IPS-15b (cell line): ENCODE results near the gene PEX14.

Experiments used
- H3K27me3 ChIP-seq: one replicate; pipeline ENCODE4 v1.6.1; 2013; ENCODE audit warnings: low read length; ENCODE audit not compliant: control insufficient read depth, insufficient read depth
- H3K36me3 ChIP-seq: one replicate; pipeline ENCODE4 v1.6.1; 2013; ENCODE audit warnings: low read length; ENCODE audit not compliant: control insufficient read depth, insufficient read depth
- H3K4me1 ChIP-seq: one replicate; pipeline ENCODE4 v1.6.1; 2013; ENCODE audit warnings: mild to moderate bottlenecking, low read length; ENCODE audit not compliant: control insufficient read depth, insufficient read depth
- H3K4me3 ChIP-seq: one replicate; pipeline ENCODE4 v1.5.1; 2013; ENCODE audit warnings: low read depth, low read length
- H3K9ac ChIP-seq: one replicate; pipeline ENCODE4 v1.6.1; 2013; ENCODE audit warnings: low read depth, mild to moderate bottlenecking, low read length
- H3K9me3 ChIP-seq: one replicate; pipeline ENCODE4 v1.6.1; 2013; ENCODE audit warnings: mild to moderate bottlenecking, low read length; ENCODE audit not compliant: control insufficient read depth, insufficient read depth

The PEX14 gene

DNA sequence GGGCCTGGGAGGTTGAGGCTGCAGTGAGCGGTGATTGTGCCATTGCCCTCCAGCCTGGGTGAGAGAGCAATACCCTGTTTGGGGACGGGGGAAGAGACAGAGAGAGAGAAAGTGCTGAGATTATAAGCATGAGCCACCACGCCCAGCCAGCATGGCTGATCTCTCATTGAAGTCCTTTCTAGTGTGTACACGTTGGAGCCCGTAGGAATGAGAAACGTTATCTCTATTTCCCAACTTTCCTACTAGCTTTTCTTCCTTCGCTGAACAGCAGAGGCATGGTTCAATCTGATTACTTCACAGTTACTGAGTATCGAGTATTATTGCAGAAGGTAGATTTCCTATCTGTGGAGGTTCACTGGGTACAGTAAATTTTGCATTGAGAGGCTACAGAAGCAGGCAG, 4.5 kb downstream of the PEX14 start:
- H3K9me3 ChIP-seq, result no peaks in the 10 kb centered on the region
- H3K4me3 ChIP-seq, result no peak overlapping the region
- H3K4me1 ChIP-seq, result no peaks in the 10 kb centered on the region
- no peak overlapping the region for H3K9ac ChIP-seq
- no peaks in the 10 kb centered on the region for H3K27me3 ChIP-seq
- H3K36me3 ChIP-seq, result no peaks in the 10 kb centered on the region

DNA sequence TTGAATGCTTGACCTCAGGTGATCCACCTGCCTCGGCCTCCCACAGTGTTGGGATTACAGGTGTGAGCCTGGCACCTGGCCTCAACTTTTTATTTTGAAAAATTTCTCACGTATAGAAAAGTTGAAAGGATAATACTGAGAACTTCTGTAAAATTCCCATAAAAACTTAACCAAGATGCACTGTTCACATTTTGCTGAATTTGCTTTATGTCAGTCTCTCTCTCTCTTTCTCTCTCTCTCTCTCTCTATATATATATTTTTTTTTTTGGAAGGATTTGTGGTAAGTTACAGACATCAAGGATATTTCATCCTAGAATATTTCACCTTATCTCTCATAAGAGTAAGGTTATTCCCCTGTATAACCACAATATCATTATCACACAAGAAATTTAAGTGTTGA, 5.9 kb downstream of the PEX14 start:
- Histone ChIP-seq H3K27me3 (no peaks in the 10 kb centered on the region), H3K36me3 (no peaks in the 10 kb centered on the region), H3K9ac (no peak overlapping the region), H3K4me1 (no peaks in the 10 kb centered on the region), H3K9me3 (no peaks in the 10 kb centered on the region), H3K4me3 (no peak overlapping the region)

DNA sequence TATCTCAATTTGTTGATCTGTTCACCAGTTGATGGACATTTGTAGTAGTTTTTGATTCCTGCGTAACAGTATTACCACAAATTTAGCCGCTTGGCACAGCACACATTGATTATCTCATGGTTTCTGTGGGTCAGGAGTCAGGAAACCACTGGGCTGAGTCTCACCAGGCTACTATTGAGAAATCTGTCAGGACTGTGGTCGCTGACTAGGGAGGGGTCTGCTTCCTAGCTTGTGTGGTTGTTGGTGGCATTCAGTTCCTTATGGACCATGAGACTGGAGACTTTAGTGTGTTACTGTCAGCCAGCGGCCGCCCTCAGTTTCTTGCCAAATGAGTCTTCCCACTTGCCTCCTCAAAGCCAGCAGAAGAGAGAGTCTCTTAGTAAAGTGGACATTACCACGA, 9.8 kb downstream of the PEX14 start:
- Histone ChIP-seq H3K36me3 (no peaks in the 10 kb centered on the region), H3K4me1 (no peaks in the 10 kb centered on the region), H3K9me3 (no peaks in the 10 kb centered on the region), H3K27me3 (no peaks in the 10 kb centered on the region), H3K9ac (no peak overlapping the region), H3K4me3 (no peak overlapping the region)

DNA sequence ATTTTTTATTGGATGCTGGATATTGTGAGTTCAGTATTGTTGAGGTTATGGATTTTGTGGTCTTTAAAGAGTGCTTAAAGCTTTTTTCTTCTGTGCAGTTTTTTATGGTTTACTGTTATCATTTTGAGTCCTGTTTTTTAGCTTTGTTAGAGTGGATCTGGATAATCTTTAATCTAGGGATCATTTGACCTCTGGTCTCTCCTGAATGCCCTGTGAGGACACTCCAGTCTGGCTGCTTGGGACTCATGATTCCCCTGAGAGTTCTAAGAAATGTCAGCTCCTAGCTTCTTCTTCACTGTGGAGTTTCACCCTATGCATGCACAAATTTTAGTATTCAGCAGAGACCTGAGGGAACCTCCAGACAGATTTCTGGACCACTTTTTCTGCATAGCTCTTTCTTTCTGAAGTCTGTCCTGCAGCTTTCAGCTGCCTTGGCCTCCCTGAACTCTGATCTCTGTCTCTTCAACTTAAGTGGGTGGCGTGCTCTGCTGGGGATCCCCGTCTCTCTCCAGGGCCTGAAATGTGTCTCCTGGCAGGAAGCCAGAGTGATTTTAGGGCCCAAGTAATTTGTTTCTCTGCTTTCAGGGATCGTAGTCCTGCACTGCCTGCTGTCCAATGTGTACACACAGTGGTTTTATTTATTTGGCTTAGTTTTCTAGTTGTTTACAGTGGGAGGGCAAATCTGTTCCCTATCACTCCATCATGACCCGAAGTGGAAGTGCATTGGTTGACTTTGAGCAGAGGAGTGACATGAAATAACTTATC, 14.7 kb downstream of the PEX14 start:
- H3K4me1 ChIP-seq, result peaks cover 3% of the 10 kb centered on the region
- H3K9me3 ChIP-seq, result no peaks in the 10 kb centered on the region
- no peak overlapping the region for H3K4me3 ChIP-seq
- H3K9ac ChIP-seq, result no peak overlapping the region
- no peaks in the 10 kb centered on the region for H3K27me3 ChIP-seq
- no peaks in the 10 kb centered on the region for H3K36me3 ChIP-seq

DNA sequence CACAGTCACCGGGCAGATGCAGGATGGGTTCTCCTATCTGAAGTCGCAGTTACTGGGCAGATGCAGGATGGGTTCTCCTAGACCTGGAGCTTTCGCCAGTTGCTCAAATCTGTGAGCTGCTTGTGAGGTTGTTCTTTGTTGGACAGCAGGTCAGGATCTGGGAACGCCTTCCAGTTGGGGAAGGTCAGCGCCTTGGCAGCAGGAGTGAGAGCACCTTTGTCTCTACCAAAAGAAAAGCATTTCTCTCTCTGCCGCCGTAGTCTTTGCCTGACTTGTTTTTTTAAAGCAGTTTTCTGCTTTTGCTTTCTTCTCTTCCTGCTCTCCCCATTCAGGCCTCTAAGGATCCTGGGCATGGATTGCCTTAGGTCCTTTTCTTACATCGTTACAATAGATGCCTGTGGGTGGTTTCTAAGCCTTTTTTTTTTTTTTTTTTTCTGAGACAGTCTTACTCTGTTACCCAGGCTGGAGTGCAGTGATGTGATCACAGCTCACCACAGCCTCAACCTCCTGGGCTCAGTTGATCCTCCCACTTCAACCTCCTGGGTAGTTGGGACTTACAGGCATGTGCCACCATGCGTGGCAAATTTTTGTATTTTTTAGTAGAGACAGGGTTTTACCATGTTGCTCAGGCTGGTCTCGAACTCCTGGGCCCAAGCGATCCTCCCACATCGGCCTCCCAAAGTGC, 15.7 kb downstream of the PEX14 start:
- Histone ChIP-seq H3K4me3 (no peak overlapping the region), H3K36me3 (no peaks in the 10 kb centered on the region), H3K9me3 (no peaks in the 10 kb centered on the region), H3K27me3 (no peaks in the 10 kb centered on the region), H3K9ac (peak overlapping the region; percentile 54), H3K4me1 (peaks cover 6% of the 10 kb centered on the region)

DNA sequence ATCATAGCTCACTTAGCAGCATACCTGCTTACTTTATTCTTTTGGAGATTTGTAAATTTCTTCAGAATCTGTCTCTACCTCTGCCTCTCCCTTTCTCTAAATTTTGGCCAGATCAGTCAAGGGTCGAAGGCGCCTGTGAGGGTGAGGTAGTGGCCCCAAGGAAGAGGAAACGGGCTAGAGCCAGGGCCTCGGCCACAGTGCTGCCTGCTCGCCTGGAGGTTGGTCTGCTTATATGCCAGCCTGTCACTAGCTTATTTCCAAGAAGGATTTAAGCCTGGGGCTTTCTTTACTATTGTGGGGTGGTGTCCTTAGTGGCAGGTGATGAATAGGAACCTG, 19.6 kb downstream of the PEX14 start:
- Histone ChIP-seq H3K4me1 (peaks cover 6% of the 10 kb centered on the region), H3K36me3 (peaks cover 3% of the 10 kb centered on the region), H3K9ac (peak overlapping the region; percentile 24), H3K4me3 (no peak overlapping the region), H3K27me3 (no peaks in the 10 kb centered on the region), H3K9me3 (no peaks in the 10 kb centered on the region)

DNA sequence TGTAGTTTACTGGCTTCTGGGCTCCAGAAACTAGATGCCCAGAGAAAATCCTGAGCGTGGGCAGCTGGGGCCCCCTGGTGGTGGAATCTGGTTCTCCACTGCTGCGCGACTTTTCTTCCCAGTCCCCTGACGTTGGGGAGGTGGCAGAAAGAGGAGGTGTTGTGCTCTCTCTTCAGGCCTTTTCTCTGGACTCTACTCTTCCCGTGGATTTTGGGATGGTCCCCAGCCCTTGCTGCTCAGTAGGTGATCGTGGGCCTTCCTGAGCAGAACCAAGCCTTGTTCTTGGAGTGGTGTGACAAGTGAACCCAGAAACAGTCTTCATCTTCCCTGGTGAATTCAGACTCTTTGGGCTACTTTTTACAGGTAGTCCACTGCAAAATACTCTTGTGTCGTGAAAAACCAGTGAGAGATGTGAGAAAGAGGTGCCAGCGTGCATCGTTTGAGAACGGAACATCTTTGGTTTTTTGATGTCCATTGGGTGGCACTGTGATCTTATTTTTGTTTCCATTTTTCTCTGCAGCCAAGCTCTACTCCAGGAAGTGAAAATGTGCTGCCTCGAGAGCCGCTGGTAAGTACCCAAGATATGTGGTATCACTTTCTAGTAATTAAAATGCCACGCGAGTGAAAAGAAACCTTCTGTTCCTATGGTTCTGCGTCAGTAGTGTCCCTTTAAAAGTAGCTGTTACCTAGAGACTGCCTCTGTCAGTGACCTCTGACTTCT, 20.2 kb downstream of the PEX14 start:
- Histone ChIP-seq H3K36me3 (peaks cover 3% of the 10 kb centered on the region), H3K27me3 (no peaks in the 10 kb centered on the region), H3K4me3 (no peak overlapping the region), H3K4me1 (peaks cover 6% of the 10 kb centered on the region), H3K9ac (no peak overlapping the region), H3K9me3 (no peaks in the 10 kb centered on the region)

DNA sequence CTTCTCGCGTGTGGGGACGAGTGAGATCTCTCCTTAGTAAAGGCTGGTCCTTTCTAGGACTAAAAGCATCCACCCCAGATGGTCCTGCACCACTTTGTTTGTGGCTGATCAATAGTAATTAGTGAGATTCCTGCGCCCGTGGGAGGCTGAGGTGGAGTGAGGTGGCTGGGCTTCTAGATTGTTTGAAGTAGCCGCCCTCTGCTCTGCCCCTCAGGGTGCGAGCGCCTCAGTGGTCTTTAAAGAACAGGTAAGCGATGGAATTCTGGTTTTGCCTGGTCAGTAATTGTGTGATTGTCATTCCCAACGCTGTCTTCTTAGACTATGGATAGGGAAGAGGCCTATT, 20.7 kb downstream of the PEX14 start:
- Histone ChIP-seq H3K9me3 (no peaks in the 10 kb centered on the region), H3K9ac (no peak overlapping the region), H3K4me1 (peaks cover 3% of the 10 kb centered on the region), H3K4me3 (no peak overlapping the region), H3K36me3 (peaks cover 3% of the 10 kb centered on the region), H3K27me3 (no peaks in the 10 kb centered on the region)

DNA sequence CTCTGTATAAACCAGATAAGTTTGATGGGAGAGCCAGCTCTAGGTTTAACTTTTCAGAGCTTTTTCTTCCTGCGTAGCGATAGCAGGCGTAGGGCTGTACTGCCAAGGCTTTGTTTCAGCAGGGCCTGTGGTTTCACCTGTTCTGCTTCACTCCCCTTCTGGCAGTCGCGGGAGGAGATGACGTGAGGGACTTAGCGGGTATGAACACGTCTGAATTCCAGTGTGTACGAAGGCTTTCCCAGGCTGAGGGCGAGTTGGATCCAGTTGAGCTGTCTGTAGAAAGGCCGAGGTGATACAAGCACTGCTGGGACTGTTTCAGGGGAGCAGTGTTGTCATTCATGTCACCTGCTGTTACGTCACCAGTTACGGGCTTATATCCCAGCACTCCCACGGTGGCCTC, 21.2 kb downstream of the PEX14 start:
- H3K9me3 ChIP-seq, result no peaks in the 10 kb centered on the region
- no peak overlapping the region for H3K4me3 ChIP-seq
- H3K4me1 ChIP-seq, result peaks cover 3% of the 10 kb centered on the region
- no peaks in the 10 kb centered on the region for H3K27me3 ChIP-seq
- H3K36me3 ChIP-seq, result peaks cover 3% of the 10 kb centered on the region
- H3K9ac ChIP-seq, result no peak overlapping the region

DNA sequence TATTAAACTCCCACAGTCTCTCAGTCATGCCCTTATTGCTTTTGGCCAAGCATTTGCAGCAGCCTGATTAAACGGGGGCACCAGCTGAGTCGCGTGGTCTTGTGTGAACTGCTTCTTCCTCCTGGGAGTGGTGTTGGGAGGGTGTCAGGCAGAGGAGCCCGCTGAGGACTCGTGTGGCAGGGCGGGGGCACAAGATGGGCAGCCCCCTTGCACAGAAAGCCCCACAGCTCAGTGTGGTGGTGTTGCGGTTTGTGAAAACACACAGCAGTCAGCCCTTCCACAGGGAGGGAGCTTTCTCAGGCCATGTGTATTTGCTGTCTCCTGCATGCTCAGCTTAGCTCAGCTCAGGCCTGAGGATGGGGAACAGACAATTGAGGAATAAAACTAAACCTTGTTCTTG, 22.4 kb downstream of the PEX14 start:
- Histone ChIP-seq H3K9me3 (no peaks in the 10 kb centered on the region), H3K36me3 (peaks cover 3% of the 10 kb centered on the region), H3K4me3 (no peak overlapping the region), H3K27me3 (no peaks in the 10 kb centered on the region), H3K4me1 (peaks cover 3% of the 10 kb centered on the region), H3K9ac (no peak overlapping the region)

DNA sequence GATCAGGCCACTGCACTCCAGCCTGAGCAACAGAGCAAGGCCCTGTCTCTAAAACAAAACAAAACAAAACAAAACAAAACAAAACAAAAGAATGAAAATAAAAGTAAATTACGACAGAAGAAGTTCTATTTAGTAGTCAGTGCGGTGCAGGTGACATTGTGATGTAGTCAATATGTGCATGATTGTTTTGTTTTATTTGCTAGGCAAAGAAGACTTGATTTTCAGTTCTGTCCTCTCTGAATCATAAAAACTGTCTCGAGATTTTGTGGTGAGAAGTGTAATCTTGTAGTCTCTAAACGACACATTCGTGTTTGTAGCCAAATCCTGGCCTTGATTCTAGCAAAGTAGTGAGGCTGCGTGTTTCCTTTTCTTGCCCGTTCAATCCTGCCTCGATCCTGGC, 23.5 kb downstream of the PEX14 start:
- Histone ChIP-seq H3K36me3 (peaks cover 3% of the 10 kb centered on the region), H3K4me3 (no peak overlapping the region), H3K9me3 (no peaks in the 10 kb centered on the region), H3K9ac (no peak overlapping the region), H3K27me3 (no peaks in the 10 kb centered on the region), H3K4me1 (peaks cover 3% of the 10 kb centered on the region)

DNA sequence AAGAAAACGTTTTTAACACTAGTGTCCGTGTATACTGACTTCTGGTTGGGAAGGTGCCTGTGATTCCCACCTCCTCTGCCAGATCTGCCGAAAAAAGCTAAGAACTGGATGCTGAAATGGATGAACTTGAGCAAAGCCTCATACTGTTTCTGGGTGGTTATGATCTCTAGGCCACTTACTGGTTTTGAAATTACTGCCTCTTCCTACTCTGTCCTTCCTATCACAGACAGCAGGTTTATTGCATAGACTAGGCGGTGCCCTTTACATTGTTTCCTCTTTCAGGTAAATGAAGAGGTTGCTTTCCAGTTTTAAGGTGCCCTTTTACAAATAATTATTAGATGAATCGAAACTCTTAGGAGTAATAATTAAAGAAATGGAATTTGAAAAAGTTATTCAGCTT, 27.5 kb downstream of the PEX14 start:
- H3K4me3 ChIP-seq, result no peak overlapping the region
- H3K9me3 ChIP-seq, result no peaks in the 10 kb centered on the region
- H3K36me3 ChIP-seq, result no peaks in the 10 kb centered on the region
- H3K4me1 ChIP-seq, result no peaks in the 10 kb centered on the region
- no peaks in the 10 kb centered on the region for H3K27me3 ChIP-seq
- no peak overlapping the region for H3K9ac ChIP-seq
